HG03025 (cell line): ENCODE measurements around the gene FKBP5.
"Not testable (repeated sequence)": the region's sequence is repeated elsewhere in the genome, so short reads cannot be mapped to it uniquely, and the experiment has no call there.

Source experiments
- ATAC-seq: cut with Tn5 transposase; IDR thresholded peaks from one replicate; pipeline ENCODE4 v1.9.1; 2021; ENCODE audit warnings: mild to moderate bottlenecking, moderate library complexity; ENCODE audit not compliant: unreplicated experiment, low FRiP score

Gene FKBP5

DNA sequence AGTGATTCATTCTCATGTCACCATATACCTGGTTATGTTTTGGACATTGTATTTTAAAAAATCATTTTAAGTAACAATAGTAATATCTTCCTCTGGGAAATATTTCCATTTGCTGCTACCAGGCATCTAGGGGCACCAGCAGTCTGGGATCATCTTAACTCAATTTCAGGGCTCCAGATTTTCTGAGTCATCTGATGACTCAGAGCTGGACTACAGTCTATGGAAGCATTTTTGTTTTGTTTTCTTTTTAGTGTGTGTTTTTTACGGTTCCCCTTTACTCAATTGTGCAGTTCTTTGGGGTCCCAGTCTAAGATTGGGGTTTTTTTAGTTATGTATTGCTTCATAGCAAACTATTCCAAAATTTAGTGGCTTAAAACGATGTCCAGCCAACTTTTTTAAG lies 5.7 kb upstream of the FKBP5 start:
- no peak for ATAC-seq

DNA sequence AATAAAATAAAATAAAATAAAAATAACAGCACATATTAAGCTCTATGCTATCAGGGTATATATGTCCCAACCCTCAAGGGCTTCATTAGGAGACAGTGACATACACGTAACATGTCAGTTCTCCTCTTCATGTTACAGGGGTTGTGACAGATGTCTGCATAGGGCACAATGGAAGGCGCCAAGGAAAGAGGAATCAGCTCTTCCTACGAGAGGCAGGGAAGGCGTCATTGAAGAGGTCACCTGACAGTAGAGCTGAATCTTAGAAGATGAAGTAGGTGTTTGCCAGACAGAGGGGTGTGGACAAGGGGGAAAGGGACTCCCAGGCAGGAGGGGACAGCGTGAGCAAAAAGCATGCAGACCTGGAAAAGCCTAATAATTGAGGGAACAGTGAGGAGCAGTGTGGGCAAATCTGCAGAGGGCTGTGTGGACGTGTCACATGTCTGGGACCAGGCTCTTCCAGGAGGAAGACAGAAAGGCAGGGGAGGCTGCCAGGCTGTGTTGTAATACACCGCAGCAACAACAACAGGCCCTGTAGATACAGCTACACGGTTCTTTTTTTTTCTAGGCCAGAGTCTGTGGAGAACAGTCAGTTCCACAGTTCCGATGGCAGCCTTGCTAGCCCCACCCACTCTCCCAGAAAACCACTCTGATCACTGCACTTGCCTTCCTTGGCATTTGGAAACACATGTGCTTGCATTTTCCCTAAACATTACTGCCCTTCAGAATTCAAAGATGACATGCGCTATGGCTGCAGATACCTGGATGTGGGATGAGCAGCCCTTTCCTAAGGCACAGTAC lies 2.5 kb upstream of the FKBP5 start:
- no peak for ATAC-seq

DNA sequence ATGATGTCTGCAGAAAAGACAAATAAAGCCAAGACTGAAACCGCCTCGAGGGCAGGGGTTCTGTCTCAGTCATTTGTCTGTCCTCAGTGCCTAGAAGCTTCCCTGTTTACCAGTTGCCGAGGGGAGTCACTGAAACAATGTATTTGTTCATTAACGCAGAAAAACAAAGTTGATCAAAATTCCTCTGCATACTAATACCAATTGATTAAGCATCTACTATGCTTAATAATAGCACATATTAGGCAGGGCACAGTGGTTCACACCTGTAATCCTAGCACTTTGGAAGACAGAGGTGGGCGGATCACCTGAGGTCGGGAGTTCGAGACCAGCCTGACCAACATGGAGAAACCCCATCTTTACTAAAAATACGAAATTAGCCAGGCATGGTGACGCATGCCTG lies 1.8 kb upstream of the FKBP5 start:
- no peak for ATAC-seq

DNA sequence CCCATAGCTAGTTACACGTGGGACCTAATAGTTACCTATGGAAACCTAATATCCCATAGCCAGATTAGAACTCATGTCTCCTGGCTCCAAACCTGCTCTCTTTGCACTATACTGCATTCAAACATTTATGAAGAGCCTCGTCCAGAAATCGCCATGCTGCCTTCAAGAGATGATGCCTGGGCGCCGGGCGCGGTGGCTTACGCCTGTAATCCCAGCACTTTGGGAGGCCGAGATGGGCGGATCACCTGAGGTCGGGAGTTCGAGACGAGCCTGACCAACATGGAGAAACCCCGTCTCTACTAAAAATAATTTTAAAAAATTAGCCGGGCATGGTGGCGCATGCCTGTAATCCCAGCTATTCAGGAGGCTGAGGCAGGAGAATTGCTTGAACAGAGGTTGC lies 1.3 kb upstream of the FKBP5 start:
- not testable (repeated sequence) for ATAC-seq

DNA sequence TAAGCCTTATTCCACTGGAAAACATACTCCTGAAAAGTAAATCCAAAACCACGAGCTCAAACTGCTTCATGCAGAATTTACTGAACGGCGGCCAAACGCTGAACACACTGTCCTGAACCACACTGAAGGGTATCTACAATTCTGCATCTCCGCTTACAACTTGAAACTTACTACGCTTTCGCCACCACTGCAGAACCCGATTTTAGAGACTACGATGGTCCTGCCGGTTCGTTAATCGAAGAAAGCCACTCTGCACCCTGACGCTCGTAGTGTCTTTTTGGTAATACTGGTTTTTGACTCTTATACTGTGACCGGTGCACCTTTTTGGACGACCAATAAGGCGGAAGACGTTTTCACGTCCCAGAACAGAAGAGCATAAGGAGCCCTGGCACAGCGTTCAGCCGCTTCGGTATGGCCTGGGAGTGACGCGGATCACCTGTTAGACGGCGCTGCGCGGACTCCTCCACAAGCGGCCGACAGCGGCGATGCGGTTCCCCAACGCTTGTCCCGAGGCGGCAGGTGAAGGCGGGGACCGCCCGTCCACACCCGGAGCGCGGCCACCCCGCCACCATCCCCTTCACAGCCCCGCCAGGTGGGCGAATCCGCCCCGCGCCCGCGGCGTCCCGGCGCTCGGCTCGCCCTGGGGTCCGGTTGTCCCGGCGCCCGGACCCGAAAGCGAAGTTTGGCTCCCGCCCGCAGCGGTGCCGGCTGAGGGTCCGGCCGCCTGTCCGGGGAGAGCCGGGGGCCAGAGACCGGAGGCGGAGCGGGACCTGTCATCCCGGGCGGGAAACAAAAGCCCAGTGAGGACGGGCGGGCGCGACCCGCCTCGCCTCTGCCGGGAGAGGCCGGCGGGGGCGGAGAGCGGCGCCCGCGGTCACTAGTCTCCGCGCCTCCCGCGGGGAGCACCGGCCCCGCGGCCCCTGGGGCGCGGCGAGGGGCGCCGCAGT lies 784 bp downstream of the FKBP5 start:
- peak; percentile 34 for ATAC-seq

DNA sequence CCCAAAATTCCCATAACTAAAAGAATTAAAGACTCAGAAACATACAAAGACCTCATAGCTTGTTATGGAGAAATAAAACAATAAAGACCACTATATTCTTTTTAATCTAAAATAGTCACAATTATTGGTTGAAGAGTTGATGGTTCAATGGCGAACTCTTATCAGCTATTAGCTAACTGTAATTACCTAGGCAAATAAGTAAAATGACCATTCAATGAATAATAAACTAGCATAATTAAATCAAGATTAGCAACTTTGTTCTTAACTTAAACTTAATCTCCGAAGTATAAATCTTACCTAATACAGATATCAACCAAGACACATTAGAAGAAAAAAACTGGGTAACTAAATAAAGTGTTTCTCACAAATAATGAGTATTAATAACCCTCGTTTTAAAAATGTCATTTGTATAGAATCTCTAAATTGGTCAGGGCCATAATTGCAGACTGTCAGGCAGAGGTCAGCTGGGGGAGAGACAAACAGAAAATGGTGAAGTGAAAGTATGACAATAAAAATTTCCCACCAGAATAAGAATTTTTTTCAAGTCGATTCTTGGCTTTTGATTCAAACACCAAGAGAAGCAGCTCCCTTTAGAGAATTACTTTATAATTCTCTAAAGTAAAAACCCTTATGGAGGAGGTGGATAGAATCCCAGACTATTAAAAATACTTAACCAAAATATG lies 1.7 kb downstream of the FKBP5 start:
- no peak for ATAC-seq

DNA sequence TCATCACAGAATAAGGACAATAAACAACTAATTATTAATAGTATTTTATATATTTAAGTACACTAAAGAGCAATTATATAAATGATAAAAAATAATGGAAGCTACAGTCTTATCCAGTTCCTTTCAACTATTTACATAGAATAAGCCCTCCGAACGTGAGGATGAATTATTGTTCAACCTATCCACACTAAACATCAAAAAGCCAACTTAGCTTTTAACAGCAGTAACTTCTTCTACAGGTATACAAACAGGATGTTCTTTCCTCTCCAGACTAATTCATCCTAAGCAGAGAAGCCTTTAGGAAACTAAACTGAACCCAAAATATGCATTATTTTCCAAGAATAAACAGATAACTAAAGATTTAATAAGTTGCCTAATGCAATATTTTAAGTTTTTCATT lies 2.3 kb downstream of the FKBP5 start:
- no peak for ATAC-seq

DNA sequence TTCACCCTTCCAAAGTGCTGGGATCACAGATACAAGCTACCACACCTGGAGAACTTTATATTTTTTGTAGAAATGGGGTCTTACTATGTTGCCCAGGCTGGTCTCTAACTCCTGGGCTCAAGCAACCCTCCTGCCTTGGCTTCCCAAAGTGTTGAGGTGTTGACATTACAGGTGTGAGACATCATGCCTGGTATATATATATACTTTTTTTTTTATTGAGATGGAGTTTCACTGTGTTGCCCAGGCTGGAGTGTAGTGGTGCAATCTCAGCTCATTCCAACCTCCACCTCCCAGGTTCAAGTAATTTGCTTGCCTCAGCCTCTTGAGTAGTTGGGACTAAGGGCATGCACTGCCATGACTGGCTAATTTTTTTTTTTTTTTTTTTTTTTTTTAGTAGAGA lies 5.4 kb downstream of the FKBP5 start:
- no peak for ATAC-seq

DNA sequence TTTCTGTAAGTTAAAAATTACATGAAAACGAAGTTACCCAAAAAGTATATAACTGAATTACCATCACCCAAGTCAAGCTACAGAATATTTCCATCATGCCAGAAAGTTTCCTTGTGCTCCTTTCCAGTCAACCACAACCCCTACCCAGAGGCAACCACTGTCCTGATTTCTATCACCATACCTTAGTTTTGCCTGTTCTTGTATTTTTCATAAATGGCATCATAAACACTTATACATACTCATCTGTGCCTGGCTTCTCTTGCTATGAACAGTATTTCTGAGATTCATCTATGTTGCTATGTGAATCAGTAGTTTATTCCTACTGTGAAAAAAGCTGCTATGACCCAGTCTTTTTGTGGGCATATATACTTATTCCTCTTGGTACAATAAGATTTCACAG lies 7.4 kb downstream of the FKBP5 start:
- no peak for ATAC-seq

DNA sequence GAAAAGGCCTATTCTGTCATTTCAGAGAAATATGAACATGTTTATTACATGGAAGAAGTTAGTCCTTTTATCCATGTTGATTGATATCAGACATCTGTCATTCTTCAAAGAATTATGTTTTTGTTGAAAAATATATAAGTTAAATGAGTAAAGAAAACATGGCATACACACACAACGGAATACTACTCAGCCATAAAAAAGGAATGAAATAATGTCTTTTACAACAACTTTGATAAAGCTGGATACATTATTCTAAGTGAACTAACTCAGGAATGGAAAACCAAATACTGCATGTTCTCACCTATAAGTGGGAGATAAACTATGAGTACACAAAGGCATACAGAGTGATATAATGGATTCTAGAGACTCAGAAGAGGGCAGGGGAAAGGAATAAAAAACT lies 9.3 kb downstream of the FKBP5 start:
- ATAC-seq = no peak

DNA sequence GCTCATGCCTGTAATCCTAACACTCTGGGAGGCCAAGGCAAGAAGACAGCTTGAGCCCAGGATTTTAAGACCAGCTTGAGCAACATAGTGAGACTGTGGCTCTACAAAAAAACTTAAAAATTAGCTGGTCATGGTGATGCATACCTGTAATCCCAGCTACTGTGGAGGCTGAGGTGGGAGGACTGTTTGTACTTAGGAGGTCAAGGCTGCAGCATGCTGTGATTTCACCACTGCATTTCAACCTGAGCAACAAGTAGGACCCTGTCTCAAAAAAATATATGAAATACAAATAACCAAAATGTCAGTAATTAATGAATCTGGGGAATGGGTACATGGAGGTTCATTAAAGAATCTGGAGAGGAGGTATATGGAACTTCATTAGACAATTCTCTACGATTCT lies 9.9 kb downstream of the FKBP5 start:
- no peak for ATAC-seq

DNA sequence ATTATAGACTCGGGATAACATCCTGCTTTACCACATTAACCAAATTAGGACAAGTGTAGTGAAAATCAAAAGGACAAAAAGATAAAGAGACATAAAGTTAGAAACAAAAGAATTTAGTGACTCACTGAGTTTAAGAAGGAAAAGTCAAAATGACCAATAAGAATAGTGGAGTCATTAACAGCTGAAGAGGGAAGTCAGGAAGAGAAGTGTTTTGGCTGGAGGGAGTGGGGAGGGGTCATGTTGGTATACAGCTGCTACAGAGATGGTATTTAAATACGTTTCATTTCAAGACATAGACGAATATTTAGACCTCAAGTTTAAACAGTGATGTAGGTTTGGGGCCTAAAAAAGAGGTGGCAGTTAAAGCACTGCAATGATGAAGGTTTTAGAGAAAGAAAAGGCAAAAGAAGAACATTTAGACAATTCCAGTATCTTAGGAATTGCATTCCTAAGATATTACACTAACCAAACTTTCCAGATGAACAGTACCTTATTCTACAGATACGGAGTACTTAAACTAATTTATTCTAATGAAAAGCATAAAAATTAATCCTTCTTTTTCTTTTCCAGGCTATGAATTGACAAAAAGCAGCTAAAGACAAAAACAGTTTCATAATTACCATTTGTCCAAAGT lies 10.6 kb downstream of the FKBP5 start:
- ATAC-seq = no peak

DNA sequence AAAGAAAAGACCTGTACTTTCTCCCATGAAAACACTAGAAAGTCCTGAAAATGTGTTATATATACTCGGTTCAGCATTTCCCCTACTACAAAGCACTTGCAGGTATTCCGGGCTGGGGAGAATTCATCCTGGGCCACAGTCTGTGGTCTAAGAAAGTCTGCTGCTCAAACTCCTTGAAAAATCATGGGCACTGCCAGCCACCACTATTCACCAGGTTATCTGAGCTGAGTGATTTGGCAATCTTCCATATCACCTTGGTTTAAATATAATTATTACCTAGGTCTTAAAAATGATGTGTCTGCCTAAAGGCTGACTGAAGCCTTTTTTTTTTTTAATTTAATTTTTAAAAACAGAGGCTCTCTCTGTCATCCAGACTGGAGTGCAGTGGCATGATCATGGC lies 11.3 kb downstream of the FKBP5 start:
- no peak for ATAC-seq

DNA sequence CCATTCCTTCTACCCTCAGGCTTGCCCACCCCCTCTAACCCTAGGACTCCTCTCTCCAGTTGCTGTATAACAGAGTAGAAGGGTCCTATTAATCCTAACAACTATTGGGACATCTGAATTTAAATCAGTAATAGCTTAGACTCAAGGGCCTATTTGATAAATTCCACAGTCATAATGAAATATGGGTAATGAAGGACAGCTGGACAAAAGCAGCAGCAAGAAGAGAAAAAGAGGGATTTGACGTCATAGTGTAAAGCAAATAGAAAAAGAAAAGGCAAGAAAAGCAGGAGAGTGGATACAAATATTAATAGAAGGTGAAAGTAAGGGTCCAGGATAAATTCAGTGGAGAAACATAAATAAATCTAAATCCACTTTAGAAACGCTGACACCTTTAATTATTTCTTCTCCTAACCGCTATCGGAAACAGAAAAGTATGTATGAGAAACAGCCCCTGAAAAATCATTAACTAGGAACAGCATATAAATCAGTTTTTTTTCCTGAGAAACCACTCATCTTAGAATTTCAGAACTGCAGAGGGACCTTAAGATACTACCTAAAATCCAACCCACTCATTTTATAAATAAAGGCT lies 12.8 kb downstream of the FKBP5 start:
- no peak for ATAC-seq

DNA sequence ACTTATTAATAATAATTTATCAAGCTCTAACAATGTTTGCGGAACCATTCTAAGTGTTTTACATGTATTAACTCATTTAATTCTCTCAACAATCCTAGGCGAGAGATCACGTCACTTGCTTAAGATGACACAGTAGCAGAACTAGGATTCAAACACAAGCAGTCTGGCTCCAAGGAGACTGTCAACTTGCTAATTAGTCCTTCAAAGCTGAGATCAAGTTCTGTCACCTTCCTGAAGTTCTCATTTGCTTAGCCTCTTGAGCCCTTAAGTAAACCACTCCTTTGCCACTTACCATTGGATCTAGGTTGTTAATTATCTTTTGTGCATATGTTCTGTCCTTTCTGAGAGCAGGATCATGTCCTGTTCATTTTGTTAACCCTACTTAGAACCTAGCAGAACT lies 14.1 kb downstream of the FKBP5 start:
- no peak for ATAC-seq

DNA sequence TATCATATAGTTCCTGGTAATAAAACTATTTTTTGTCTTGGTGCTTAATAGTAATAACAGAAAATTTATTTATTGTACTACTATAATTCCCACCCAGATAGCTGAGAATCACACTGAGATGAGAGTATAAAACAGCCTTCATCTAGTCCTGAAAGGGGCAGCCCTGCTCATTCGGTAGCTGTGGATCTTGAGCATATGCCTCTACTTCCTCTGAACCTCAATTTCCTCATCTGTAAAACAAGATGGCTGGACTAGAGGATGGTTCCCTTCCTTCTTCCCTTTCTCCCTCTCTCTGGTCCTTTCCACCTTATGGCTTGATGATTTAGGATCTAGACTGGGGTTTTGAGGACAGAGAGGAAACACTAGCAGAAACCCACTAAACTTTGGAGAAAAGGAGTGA lies 15.0 kb downstream of the FKBP5 start:
- no peak for ATAC-seq

DNA sequence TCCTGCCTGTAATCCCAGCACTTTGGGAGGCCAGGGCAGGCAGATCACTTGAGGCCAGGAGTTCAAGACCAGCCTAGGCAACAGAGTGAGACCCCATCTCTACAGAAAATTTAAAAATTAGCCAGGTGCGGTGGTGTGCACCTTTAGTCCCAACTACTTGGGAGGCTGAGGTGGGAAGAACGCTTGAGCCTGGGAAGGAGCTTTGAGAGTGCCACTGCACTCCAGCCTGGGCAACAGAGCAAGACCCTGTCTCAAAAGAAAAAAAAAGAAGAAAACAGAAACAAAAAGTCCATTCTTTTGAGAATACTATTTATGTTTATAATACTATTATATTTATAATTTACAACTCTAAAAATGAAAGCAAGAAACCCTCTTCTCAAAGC lies 15.4 kb downstream of the FKBP5 start:
- ATAC-seq = not testable (repeated sequence)

DNA sequence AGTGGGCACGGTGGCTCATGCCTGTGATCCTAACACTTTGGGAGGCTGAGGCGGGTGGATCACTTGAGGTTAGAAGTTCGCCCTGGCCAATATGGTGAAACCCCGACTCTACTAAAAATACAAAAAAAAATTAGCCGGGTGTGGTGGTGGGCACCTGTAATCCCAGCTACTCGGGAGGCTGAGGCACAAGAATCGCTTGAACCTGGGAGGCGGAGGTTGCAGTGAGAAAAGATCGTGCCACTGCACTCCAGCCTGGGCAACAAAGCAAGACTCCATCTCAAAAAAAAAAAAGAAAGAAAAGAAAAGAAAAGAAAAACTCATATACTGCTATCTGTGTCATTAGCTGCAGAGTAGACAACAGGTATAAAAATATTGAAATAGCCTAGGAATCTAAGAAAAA lies 18.3 kb downstream of the FKBP5 start:
- ATAC-seq = not testable (repeated sequence)

DNA sequence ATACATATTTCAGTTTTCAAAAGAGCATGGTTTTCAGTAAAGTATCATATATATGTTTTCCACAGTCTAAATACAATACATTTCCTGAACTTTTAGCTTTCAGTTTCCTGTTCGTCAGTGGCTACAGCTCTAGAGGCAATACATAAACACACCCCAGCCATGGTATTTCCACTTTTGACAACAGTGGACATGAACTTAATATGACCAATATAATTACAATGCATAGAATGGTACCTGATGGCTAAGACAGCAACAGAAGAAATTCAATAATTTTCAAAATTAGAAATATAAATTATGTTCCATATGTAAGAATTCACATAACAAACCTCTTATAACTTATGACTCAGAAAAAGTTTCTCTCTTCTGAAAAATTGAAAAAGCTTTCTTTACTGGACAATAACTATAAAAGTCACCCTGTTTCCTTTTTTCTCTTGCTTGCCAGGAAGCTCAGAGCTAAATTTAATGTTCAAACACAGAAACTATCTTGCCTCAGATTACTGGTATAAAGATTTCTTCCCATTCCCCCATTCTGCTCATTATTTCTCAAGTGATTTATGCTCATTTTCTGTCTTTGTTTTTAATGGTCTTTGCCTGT lies 19.2 kb downstream of the FKBP5 start:
- no peak for ATAC-seq
